Left cardiac atrium (tissue), 4 donors: Measurements from ENCODE around the gene SRGAP1. TPM values are rescaled to one million over a fixed set of nuclear protein-coding genes. Genes with fewer than 3 reads are reported as not detected.
A peak's percentile ranks its signal among the peaks of the same experiment; 100 is the strongest.
"Not testable (repeated sequence)": the region's sequence is repeated elsewhere in the genome, so short reads cannot be mapped to it uniquely, and the experiment has no call there.

Experiments used
- ATAC-seq, 2 donors: fragments of 200-7000 bp; cut with Tn5 transposase; one replicate each; pipeline ENCODE4 v1.9.1; 2020; ENCODE audit warnings: mild to moderate bottlenecking in 2 of 2, moderate library complexity in 2 of 2
- DNase-seq: peaks from one replicate; pipeline ENCODE4 v3.0.0-alpha.2; 2020
- intact Hi-C, 2 donors: fragments of 100-400 bp; cut with DNase I; formaldehyde crosslinking; loops; one replicate each; pipeline versions ENCODE4 v1.14.1 to v1.15.1; 2022 to 2023
- total RNA-seq, 2 donors: library from RNA; stranded (reverse); fragmentation: NEBNext Ultra II Directional; extraction: Animal tissue kit (Norgen Biotek cat#: 25700); gene quantifications; one replicate each; pipeline ENCODE4 v1.2.1, GENCODE V29; 2021
- donor health status: DM: no; HTN: yes; CAD: no.
- donor health status: DM: no; HTN: yes; CAD: no; lungs with severe emphysema.
- donor health status: DM: yes; HTN: yes; CAD: no.
- donor health status: Dilated cardiomyopathy.

Gene SRGAP1
- total RNA-seq, 2 donors from 2014 or later = 4.3 to 5.5 TPM

GRCh38 chr12:64139021-64139420, 294.5 kb downstream of the SRGAP1 start:
- ATAC-seq (no peak), DNase-seq (no peak)
- intact Hi-C loops = no loop called here

GRCh38 chr12:64142382-64142781, 297.9 kb downstream of the SRGAP1 start:
- DNase-seq (no peak), ATAC-seq (no peak)
- intact Hi-C loops = no loop called here

GRCh38 chr12:64142784-64143183, 298.3 kb downstream of the SRGAP1 start:
- DNase-seq (no peak), ATAC-seq (no peak)
- intact Hi-C loops = no loop called here

GRCh38 chr12:64145226-64145625, 300.7 kb downstream of the SRGAP1 start:
- no peak for DNase-seq
- ATAC-seq = no peak
- intact Hi-C loops = no loop called here

- intact Hi-C loops = no loop called here
- DNase-seq = no peak
- no peak for ATAC-seq
Observed at GRCh38 chr12:64147011-64147631, 302.6 kb downstream of the SRGAP1 start.

- no peak for ATAC-seq
- intact Hi-C loops = no loop called here
- no peak for DNase-seq
Observed at GRCh38 chr12:64147875-64148274, 303.4 kb downstream of the SRGAP1 start.

GRCh38 chr12:64154677-64155076, 310.2 kb downstream of the SRGAP1 start:
- no peak for ATAC-seq
- no peak for DNase-seq
- intact Hi-C loops = no loop called here

- intact Hi-C loops = no loop called here
- DNase-seq (no peak), ATAC-seq (no peak)
Observed at GRCh38 chr12:64157110-64157509, 312.6 kb downstream of the SRGAP1 start.

- intact Hi-C loops = no loop called here
- DNase-seq (no peak), ATAC-seq (no peak)
Observed at GRCh38 chr12:64160021-64160710, 315.7 kb downstream of the SRGAP1 start.

- no peak for ATAC-seq
- no peak for DNase-seq
- intact Hi-C loops = no loop called here
Observed at GRCh38 chr12:64160711-64161060, 316.2 kb downstream of the SRGAP1 start.

GRCh38 chr12:64166606-64167005, 322.1 kb downstream of the SRGAP1 start:
- ATAC-seq, intact Hi-C loops, DNase-seq: not testable (repeated sequence)

GRCh38 chr12:64167041-64167440, 322.5 kb downstream of the SRGAP1 start:
- DNase-seq, ATAC-seq, intact Hi-C loops: not testable (repeated sequence)

- intact Hi-C loops = no loop called here
- DNase-seq = no peak
- no peak for ATAC-seq
Observed at GRCh38 chr12:64170024-64170423, 325.5 kb downstream of the SRGAP1 start.

- ATAC-seq = no peak
- DNase-seq = no peak
- intact Hi-C loops = no loop called here
Observed at GRCh38 chr12:64170730-64171129, 326.2 kb downstream of the SRGAP1 start.

GRCh38 chr12:64171715-64172114, 327.2 kb downstream of the SRGAP1 start:
- intact Hi-C loops = no loop called here
- ATAC-seq = peak in 1 of 2 donors; percentile 83
- DNase-seq = no peak

- ATAC-seq (peak in 1 of 2 donors; percentile 42), DNase-seq (no peak)
- intact Hi-C loops = no loop called here
Observed at GRCh38 chr12:64172143-64172970, 327.9 kb downstream of the SRGAP1 start.

GRCh38 chr12:64173456-64173855, 329.0 kb downstream of the SRGAP1 start:
- intact Hi-C loops = no loop called here
- DNase-seq (no peak), ATAC-seq (no peak)

- ATAC-seq (no peak), DNase-seq (no peak)
- intact Hi-C loops = no loop called here
Observed at GRCh38 chr12:64175254-64175945, 330.9 kb downstream of the SRGAP1 start.

- intact Hi-C loops = no loop called here
- no peak for DNase-seq
- ATAC-seq = no peak
Observed at GRCh38 chr12:64177001-64177400, 332.5 kb downstream of the SRGAP1 start.

- ATAC-seq = peak in 1 of 2 donors; percentile 55
- no peak for DNase-seq
- intact Hi-C loops = no loop called here
Observed at GRCh38 chr12:64178122-64178521, 333.6 kb downstream of the SRGAP1 start.
